ENCODE measurements around the gene CFL2. TPM values are rescaled to one million over a fixed set of nuclear protein-coding genes. Genes with fewer than 3 reads are reported as not detected.

Gene CFL2
- total and polyA plus RNA-seq, 2 of the 13 experiments (the other 11 are each of a cell fraction or from before 2014, with no cell fraction given), result 114 to 158 TPM

DNA sequence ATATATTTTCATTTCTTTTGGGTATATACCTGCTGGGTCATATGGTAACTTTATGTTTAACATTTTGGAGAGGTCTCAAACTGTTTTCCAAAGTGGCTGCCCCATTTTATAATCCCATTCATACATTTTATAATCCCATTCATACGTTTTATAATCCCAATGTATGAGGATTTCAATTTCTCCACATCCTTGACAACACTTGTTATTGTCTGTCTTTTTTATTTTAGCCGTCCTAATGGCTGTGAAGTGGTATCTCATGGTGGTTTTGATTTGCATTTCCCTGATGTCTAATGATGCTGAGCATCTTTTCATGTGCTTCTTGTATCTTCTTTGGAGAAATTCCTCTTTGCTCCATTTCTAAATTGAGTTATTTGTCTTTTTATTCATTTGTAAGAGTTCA lies 6.7 kb upstream of the CFL2 start:
- no peaks in the 10 kb centered on the region for H4K20me1 ChIP-seq (ENCODE audit: insufficient read depth, low read length)
- H3K9me3 ChIP-seq (ENCODE audit: low read length), result no peaks in the 10 kb centered on the region
- in situ Hi-C loops (cut with HindIII; ENCODE audit: extremely low pct_ligation_motif_present, low pct_unique_long_range_greater_than_20kb) (loop anchor here (5.0 kb wide), 1 partner anchor 49 kb away; no protein-coding TSS in a partner anchor), intact Hi-C loops (cut with micrococcal nuclease; ENCODE audit: unreplicated experiment) (no loop called here)
- TF ChIP-seq ZNF7 (CRISPR knock-in tag; IDR thresholded peaks at IDR 0.05) (peak; percentile 90), SMAD3 (CRISPR knock-in tag; IDR thresholded peaks at IDR 0.05) (no peak)
- 8% methylated on average over 2 of the region's 2 CpGs for WGBS (ENCODE audit: low lambda C conversion rate)
- peaks cover 10% of the 10 kb centered on the region for H3K4me1 ChIP-seq (ENCODE audit: insufficient read depth, low read length)
- H2AFZ ChIP-seq (ENCODE audit: low read length), result no peak overlapping the region
- no peaks in the 10 kb centered on the region for H3K36me3 ChIP-seq (replicated peaks in 1 of 2; ENCODE audit: control insufficient read depth in 1 of 2, insufficient read depth in 2 of 2, low read length in 2 of 2)
- no peak overlapping the region for H3K4me2 ChIP-seq (ENCODE audit: low read depth, low read length)
- no peak for ATAC-seq
- ChIA-PET POLR2A (no interaction called here), CTCF (ENCODE audit: low intra/inter-chr PET ratio, low total read pairs) (interaction anchor here (9.7 kb wide), 1 partner anchor 49 kb away, joined by 203 read pairs; no protein-coding TSS in a partner anchor)
- H3K79me2 ChIP-seq (ENCODE audit: insufficient read depth, low read length), result no peaks in the 10 kb centered on the region
- no TSS peak for BruUV-seq (replicated peaks)
- no peak overlapping the region for H3K27ac ChIP-seq (ENCODE audit: extremely low read length, insufficient read depth, low read length)
- H3K9ac ChIP-seq (ENCODE audit: insufficient read depth, low read depth, low read length), result no peak overlapping the region
- H3K27me3 ChIP-seq (ENCODE audit: control insufficient read depth in 1 of 2, insufficient read depth in 2 of 2, low read length in 2 of 2), result peaks cover 0 to under 1% of the 10 kb centered on the region in 2 experiments; a peak in 2 of 5 replicates
- H3K4me3 ChIP-seq (replicated peaks in 1 of 3; ENCODE audit: insufficient read depth in 1 of 3, low read depth in 2 of 3, low read length in 3 of 3), result no peak overlapping the region
- no peak for DNase-seq (ENCODE audit: low spot score)
- no peak for FAIRE-seq

GRCh38 chr14:34718750-34719304 lies 4.4 kb upstream of the CFL2 start:
- no peak for ATAC-seq
- H4K20me1 ChIP-seq (ENCODE audit: insufficient read depth, low read length), result no peaks in the 10 kb centered on the region
- H3K4me1 ChIP-seq (ENCODE audit: insufficient read depth, low read length), result peaks cover 22% of the 10 kb centered on the region
- ChIA-PET CTCF (ENCODE audit: low intra/inter-chr PET ratio, low total read pairs) (interaction anchor here (9.7 kb wide), 1 partner anchor 46 kb away, joined by 203 read pairs; no protein-coding TSS in a partner anchor), POLR2A (interaction anchor here (2.6 kb wide), 1 partner anchor 11 kb away, joined by 13 read pairs; no protein-coding TSS in a partner anchor)
- in situ Hi-C loops (cut with HindIII; ENCODE audit: extremely low pct_ligation_motif_present, low pct_unique_long_range_greater_than_20kb), result no loop called here
- H3K4me3 ChIP-seq (replicated peaks in 1 of 3; ENCODE audit: insufficient read depth in 1 of 3, low read depth in 2 of 3, low read length in 3 of 3), result no peak overlapping the region
- no peaks in the 10 kb centered on the region for H3K9me3 ChIP-seq (ENCODE audit: low read length)
- no peak for DNase-seq (ENCODE audit: low spot score)
- peaks cover 0 to 11% of the 10 kb centered on the region in 2 experiments; a peak in 4 of 5 replicates for H3K27me3 ChIP-seq (ENCODE audit: control insufficient read depth in 1 of 2, insufficient read depth in 2 of 2, low read length in 2 of 2)
- no peak overlapping the region for H3K27ac ChIP-seq (ENCODE audit: extremely low read length, insufficient read depth, low read length)
- no peak overlapping the region for H3K4me2 ChIP-seq (ENCODE audit: low read depth, low read length)
- H3K36me3 ChIP-seq (replicated peaks in 1 of 2; ENCODE audit: control insufficient read depth in 1 of 2, insufficient read depth in 2 of 2, low read length in 2 of 2), result no peaks in the 10 kb centered on the region
- intact Hi-C loops (cut with micrococcal nuclease; ENCODE audit: unreplicated experiment), result no loop called here
- BruUV-seq (replicated peaks), result no TSS peak
- TF ChIP-seq CREB1 (IDR thresholded peaks at IDR 0.05) (peak; percentile 53; the same call in 1 of the 2 replicates), CREB1 (CRISPR knock-in tag; IDR thresholded peaks at IDR 0.05) (no peak), SMYD3 (CRISPR knock-in tag; IDR thresholded peaks at IDR 0.05) (0 out of 2 replicates have a peak, but pooled peaks have one; percentile 19)
- TF ChIP-seq, protein P1, sequence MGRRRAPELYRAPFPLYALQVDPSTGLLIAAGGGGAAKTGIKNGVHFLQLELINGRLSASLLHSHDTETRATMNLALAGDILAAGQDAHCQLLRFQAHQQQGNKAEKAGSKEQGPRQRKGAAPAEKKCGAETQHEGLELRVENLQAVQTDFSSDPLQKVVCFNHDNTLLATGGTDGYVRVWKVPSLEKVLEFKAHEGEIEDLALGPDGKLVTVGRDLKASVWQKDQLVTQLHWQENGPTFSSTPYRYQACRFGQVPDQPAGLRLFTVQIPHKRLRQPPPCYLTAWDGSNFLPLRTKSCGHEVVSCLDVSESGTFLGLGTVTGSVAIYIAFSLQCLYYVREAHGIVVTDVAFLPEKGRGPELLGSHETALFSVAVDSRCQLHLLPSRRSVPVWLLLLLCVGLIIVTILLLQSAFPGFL (CRISPR knock-in tag; IDR thresholded peaks at IDR 0.05), result no peak
- H3K79me2 ChIP-seq (ENCODE audit: insufficient read depth, low read length), result peaks cover 2% of the 10 kb centered on the region
- 13% methylated on average over 4 of the region's 4 CpGs for WGBS (ENCODE audit: low lambda C conversion rate)
- H2AFZ ChIP-seq (ENCODE audit: low read length), result no peak overlapping the region
- FAIRE-seq, result no peak
- no peak overlapping the region for H3K9ac ChIP-seq (ENCODE audit: insufficient read depth, low read depth, low read length)

All from HepG2 (cell line).